ENCODE results near the gene SUGCT.

Gene SUGCT

GRCh38 chr7:40800771-40801170 is 666.0 kb downstream of the SUGCT start:
- no peak for FAIRE-seq

- FAIRE-seq, result no peak
These were observed 667.7 kb downstream of the SUGCT start for GRCh38 chr7:40802497-40802896.

- FAIRE-seq, result no peak
These were observed 669.8 kb downstream of the SUGCT start for GRCh38 chr7:40804477-40805215.

- no peak for FAIRE-seq
These were observed 670.6 kb downstream of the SUGCT start for GRCh38 chr7:40805361-40805760.

GRCh38 chr7:40808378-40808942 is 673.7 kb downstream of the SUGCT start:
- no peak for FAIRE-seq

- no peak for FAIRE-seq
These were observed 675.5 kb downstream of the SUGCT start for GRCh38 chr7:40810274-40810673.

GRCh38 chr7:40811666-40812065 is 676.9 kb downstream of the SUGCT start:
- FAIRE-seq, result no peak

GRCh38 chr7:40815022-40815421 is 680.2 kb downstream of the SUGCT start:
- FAIRE-seq, result no peak

GRCh38 chr7:40815512-40815911 is 680.7 kb downstream of the SUGCT start:
- FAIRE-seq, result no peak

GRCh38 chr7:40822861-40823260 is 688.1 kb downstream of the SUGCT start:
- FAIRE-seq, result no peak

GRCh38 chr7:40824461-40824860 is 689.7 kb downstream of the SUGCT start:
- FAIRE-seq, result no peak

- FAIRE-seq, result no peak
These were observed 691.8 kb downstream of the SUGCT start for GRCh38 chr7:40826411-40827221.

- no peak for FAIRE-seq
These were observed 692.6 kb downstream of the SUGCT start for GRCh38 chr7:40827222-40828085.

GRCh38 chr7:40828686-40829600 is 694.1 kb downstream of the SUGCT start:
- FAIRE-seq, result no peak

GRCh38 chr7:40833191-40833887 is 698.5 kb downstream of the SUGCT start:
- no peak for FAIRE-seq

GRCh38 chr7:40833888-40834234 is 699.1 kb downstream of the SUGCT start:
- FAIRE-seq, result no peak

GRCh38 chr7:40836218-40836617 is 701.4 kb downstream of the SUGCT start:
- FAIRE-seq, result no peak

- FAIRE-seq, result no peak
These were observed 705.1 kb downstream of the SUGCT start for GRCh38 chr7:40839881-40840280.

- FAIRE-seq, result peak; percentile 10
These were observed 706.2 kb downstream of the SUGCT start for GRCh38 chr7:40840990-40841389.

- no peak for FAIRE-seq
These were observed 707.8 kb downstream of the SUGCT start for GRCh38 chr7:40842641-40843040.

- FAIRE-seq, result no peak
These were observed 708.7 kb downstream of the SUGCT start for GRCh38 chr7:40843338-40843985.
